Coronary artery (tissue), 2 donors: ENCODE data around the gene CA11.
"Not testable (repeated sequence)": the region's sequence is repeated elsewhere in the genome, so short reads cannot be mapped to it uniquely, and the experiment has no call there.

Experiments
- DNase-seq: peaks from one replicate; pipeline ENCODE4 v3.0.0-alpha.2; 2017; ENCODE audit warnings: low spot score
- H3K27ac ChIP-seq, 2 donors: fragments of 200-600 bp; sonication (generic); one replicate each; pipeline ENCODE4 v1.5.1; 2016 to 2019
- H3K4me3 ChIP-seq: fragments of 200-600 bp; sonication (generic); 2 replicates; pipeline ENCODE4 v1.5.1; 2016; ENCODE audit warnings: mild to moderate bottlenecking, moderate library complexity
- TF ChIP-seq, protein P1 (sequence below): fragments of 200-600 bp; sonication (generic); IDR thresholded peaks from one replicate; pipeline ENCODE4 v1.5.1; 2019; ENCODE audit warnings: antibody characterized with exemption

CA11 gene

DNA sequence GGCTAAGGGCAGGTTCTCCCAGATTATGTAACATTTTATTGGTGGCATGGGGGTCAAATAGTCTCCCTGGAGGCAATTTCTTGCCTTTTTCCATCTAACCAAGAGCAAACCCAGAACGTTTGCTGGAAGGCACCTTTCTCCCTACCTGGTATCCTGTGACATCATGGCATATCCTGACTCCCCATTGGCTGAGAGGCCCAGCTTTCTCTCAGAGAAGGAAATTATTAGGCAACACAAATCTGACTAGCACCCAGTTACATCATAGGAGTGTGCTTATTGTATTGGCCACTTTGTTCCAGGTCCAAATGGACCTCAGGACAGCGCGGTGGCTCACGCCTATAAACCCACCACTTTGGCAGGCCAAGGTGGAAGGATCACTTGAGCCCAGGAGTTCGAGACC, 13.8 kb upstream of the CA11 start:
- DNase-seq = no peak
- TF ChIP-seq, protein P1, sequence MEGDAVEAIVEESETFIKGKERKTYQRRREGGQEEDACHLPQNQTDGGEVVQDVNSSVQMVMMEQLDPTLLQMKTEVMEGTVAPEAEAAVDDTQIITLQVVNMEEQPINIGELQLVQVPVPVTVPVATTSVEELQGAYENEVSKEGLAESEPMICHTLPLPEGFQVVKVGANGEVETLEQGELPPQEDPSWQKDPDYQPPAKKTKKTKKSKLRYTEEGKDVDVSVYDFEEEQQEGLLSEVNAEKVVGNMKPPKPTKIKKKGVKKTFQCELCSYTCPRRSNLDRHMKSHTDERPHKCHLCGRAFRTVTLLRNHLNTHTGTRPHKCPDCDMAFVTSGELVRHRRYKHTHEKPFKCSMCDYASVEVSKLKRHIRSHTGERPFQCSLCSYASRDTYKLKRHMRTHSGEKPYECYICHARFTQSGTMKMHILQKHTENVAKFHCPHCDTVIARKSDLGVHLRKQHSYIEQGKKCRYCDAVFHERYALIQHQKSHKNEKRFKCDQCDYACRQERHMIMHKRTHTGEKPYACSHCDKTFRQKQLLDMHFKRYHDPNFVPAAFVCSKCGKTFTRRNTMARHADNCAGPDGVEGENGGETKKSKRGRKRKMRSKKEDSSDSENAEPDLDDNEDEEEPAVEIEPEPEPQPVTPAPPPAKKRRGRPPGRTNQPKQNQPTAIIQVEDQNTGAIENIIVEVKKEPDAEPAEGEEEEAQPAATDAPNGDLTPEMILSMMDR = no peak
- no peak overlapping the region for H3K4me3 ChIP-seq
- H3K27ac ChIP-seq = no peak overlapping the region

- no peak for DNase-seq
- TF ChIP-seq, protein P1 = no peak
- H3K4me3 ChIP-seq = no peak overlapping the region
- H3K27ac ChIP-seq = no peak overlapping the region
Observed at GRCh38 chr19:48658483-48658882, 12.5 kb upstream of the CA11 start.

GRCh38 chr19:48657828-48658227, 11.8 kb upstream of the CA11 start:
- not testable (repeated sequence) for H3K4me3 ChIP-seq, H3K27ac ChIP-seq, DNase-seq

DNA sequence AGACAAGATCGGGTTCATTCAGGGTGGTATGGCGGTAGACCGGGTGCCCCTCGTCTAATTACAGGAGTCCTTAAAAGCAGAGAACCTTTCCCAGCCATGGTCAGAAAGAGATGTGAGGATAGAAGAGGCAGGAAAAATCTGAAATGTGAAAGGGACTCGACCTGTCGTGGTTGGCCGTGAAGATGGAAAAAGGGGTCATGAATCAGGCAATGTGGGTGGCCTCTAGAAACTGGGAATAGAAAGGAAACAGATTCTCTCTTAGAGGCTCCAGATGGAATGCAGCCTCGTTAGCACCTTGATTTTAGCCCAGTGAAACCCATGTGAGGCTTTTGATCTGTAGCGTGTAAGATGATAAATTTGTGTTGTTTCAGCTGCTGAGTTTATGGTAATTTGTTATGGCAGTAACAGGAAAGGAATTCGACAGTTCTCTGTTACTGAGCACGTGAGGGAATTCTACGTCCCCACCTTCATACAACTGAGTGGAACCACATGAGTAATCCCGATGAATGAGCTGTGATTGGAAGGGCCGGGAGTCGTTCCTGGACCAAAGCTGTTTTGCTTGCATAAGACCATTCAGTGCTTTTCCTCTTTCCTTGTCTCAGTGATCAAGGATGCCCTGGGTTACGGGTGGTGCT, 11.0 kb upstream of the CA11 start:
- TF ChIP-seq, protein P1 = no peak
- DNase-seq = no peak
- Histone ChIP-seq H3K27ac (no peak overlapping the region), H3K4me3 (no peak overlapping the region)

DNA sequence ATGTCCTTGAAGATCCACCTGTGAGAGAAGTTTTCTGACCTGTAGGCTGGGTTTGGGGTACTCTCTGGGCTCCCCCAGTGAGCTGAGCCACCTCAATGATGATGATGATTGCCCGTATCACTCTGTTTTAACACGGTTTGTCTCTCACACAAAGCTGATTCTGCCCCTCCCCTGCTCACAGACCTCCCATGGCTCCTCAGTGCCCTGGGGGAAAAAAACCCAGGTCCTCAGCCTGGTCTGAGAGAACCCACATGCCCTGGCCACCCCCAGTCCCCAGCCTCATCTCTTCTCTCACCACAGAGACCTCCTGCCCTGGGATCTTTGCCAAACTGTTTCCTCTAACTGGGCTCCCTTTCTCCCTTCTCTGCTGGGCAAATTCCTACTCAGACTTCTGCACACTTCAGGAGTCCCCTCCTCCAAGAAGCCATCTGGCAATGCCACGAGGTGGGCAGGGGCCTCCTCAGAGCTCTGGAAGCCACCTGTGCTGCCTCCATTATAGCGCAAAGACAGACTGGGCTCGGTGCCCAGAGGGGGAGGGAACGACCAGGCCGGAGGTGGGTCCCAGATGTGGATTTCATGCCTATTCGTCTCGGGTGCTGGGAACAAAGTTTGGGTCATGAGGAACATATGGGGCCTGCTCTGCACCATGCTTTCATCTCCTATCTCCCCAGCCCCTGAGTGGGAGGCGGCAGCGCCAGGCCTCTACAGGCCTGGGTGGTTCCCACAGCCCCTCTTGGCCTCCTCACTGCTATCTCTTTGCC, 8.5 kb upstream of the CA11 start:
- H3K27ac ChIP-seq = no peak overlapping the region
- TF ChIP-seq, protein P1 = no peak
- no peak overlapping the region for H3K4me3 ChIP-seq
- DNase-seq = no peak

DNA sequence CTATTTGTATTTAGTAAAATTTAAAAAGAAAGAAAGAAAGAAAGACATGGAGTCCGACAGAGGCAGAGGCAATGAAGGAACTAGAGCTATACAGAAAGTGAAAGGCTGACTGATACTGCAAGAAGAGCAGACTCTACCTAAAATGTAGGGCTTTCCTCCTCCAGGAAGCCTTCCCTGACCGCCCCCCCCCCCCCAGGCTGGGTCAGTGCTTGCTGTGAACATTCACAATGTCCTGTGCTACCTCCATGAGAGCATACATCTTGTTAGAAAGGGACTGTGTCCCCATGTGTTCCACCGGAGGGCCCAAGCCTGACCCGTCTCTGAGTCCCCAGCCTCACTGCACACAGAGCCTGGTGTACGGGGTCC, 5.7 kb upstream of the CA11 start:
- Histone ChIP-seq H3K27ac (no peak overlapping the region), H3K4me3 (no peak overlapping the region)
- TF ChIP-seq, protein P1 = no peak
- no peak for DNase-seq

- DNase-seq = no peak
Observed at GRCh38 chr19:48650974-48651682, 5.1 kb upstream of the CA11 start.

More at GRCh38 chr19:48650974-48651682, 5.1 kb upstream of the CA11 start:
- H3K27ac ChIP-seq = no peak overlapping the region
- H3K4me3 ChIP-seq = no peak overlapping the region
- TF ChIP-seq, protein P1 = no peak
